Brain (organoid and tissue), 1 donor: ENCODE measurements around the gene RPS27L. TPM values are rescaled to one million over a fixed set of nuclear protein-coding genes. Genes with fewer than 3 reads are reported as not detected.

Source experiments
- polyA plus RNA-seq: library from polyadenylated mRNA; stranded (reverse); fragments of 350-450 nt; fragmentation: Illumina TruSeq; extraction: RNeasy Lipid Tissue Mini Kit (QIAGEN cat#74804); gene quantifications from one replicate; pipeline ENCODE4 v1.2.3, GENCODE V29; 2015; ENCODE audit warnings: low read depth, low replicate concordance; ENCODE audit not compliant: insufficient read depth

RPS27L gene
- polyA plus RNA-seq, 1 donor from 2014 or later: 40.2 TPM

Other genes starting within 250 kb of the RPS27L start
- gene TPM1, start 114.7 kb downstream of the RPS27L start, polyA plus RNA-seq: 89.6 TPM
- 4.5 TPM for gene LACTB, start 35.6 kb downstream of the RPS27L start, polyA plus RNA-seq
- gene RAB8B, start 32.1 kb upstream of the RPS27L start, polyA plus RNA-seq: 3.1 TPM
- 12.2 TPM for gene APH1B, start 120.1 kb upstream of the RPS27L start, polyA plus RNA-seq
- 0.68 TPM for gene CA12, start 224.4 kb upstream of the RPS27L start, polyA plus RNA-seq